ENCODE data around the gene SLC4A1. TPM values are rescaled to one million over a fixed set of nuclear protein-coding genes. Genes with fewer than 3 reads are reported as not detected.

Gene SLC4A1
- polyA plus RNA-seq, 2 of the 4 experiments (the other 2 are of a cell fraction) = not detected

DNA sequence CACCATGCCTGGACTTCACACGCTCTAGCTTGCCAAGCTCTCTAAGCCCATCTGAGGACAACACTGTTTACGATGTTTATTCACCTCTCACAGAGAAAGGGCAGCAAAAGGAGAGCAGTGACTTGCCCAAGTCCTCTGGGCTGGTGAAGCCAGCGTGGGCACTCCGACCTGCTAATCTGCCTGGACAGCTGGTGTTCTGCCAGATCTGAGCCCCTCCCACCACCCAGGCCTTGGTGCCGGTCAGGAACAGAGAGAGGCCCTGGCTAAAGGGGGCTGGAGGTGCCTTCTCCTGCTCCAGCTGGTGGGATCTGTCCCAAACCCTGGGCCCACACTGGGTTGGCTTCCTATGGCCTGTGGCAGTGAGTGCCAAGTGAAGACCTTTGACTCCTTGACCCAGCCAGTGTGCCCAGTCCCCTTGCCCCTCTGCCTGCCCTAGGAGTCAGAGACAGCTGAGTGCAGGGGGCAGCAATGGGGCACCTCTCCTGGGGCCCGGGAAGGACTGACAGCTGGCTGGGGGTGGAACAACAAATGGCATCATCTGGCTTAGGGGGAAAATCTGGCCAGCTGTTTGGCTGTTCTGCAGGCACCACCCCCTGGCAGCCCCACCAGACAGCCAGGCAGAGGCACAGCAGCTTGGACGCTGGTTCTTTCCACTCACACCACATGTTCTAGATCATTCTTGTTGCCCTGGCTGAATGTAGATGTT is 1.8 kb upstream of the SLC4A1 start:
- FAIRE-seq = no peak

DNA sequence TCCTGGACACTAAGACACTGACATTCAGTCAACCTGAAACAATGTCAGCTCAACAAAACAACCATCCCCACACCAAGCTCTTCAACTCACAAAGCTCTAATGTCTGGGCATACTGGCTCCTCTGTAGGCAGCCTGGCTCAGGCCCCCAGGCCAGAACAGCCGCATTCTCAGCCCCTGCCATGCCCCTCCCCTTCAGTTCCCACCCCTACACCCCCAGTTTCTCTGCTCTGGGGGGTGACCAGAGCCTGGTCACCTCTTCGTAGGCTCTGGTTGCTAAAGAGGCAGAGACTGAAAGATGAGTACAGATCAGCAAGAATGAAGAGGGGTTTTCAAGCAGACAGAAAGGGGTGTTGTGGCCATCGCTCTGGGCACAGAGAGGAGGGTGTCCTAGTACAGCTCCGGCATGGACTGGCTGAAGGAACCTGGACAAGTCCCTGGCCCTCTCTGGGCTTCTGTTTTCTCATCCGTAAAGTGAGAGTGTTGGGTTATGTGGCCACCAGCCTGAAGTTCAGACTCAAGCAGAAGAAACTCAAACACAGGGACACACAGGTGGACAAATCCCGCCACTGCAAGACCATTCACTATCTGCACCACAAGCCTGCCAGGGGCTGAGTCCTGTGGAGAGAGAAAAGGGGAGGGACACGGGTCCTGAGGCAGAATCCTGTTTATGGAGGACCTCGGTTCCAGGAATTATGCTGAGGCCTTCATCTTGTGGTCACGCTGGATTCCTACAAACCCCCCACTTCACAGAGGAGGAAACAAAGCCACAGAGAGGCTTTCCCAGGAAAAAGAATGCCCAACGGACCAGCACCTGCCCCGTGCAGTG is 987 bp upstream of the SLC4A1 start:
- Histone ChIP-seq H3K9me3 (no peaks in the 10 kb centered on the region), H3K4me1 (no peaks in the 10 kb centered on the region), H3K27ac (no peak overlapping the region), H3K4me2 (no peak overlapping the region), H3K4me3 (no peak overlapping the region)
- WGBS (ENCODE audit: missing lambda C conversion rate) = 62% methylated on average over 11 of the region's 11 CpGs
- ATAC-seq = peak in 1 of 2 experiments; percentile 10; a peak in 1 of 6 replicates
- TF ChIP-seq ZNF302 (CRISPR knock-in tag; IDR thresholded peaks at IDR 0.05) (no peak), TFCP2L1 (CRISPR knock-in tag; IDR thresholded peaks at IDR 0.05) (no peak), CEBPB (IDR thresholded peaks at IDR 0.05) (no peak), RCOR1 (IDR thresholded peaks at IDR 0.05; ENCODE audit: low read depth, low read length) (no peak), FOXS1 (CRISPR knock-in tag; IDR thresholded peaks at IDR 0.05) (no peak), HOXB5 (CRISPR knock-in tag; IDR thresholded peaks at IDR 0.05) (no peak), CHD2 (IDR thresholded peaks at IDR 0.05; ENCODE audit: low read length, partially characterized antibody) (no peak), TP53 (CRISPR knock-in tag; IDR thresholded peaks at IDR 0.05) (no peak), POLR2AphosphoS2 (conservative IDR thresholded peaks at IDR 0.05; ENCODE audit: low read length) (no peak), HOXA7 (CRISPR knock-in tag; IDR thresholded peaks at IDR 0.05) (no peak)
- TF ChIP-seq, protein P1, sequence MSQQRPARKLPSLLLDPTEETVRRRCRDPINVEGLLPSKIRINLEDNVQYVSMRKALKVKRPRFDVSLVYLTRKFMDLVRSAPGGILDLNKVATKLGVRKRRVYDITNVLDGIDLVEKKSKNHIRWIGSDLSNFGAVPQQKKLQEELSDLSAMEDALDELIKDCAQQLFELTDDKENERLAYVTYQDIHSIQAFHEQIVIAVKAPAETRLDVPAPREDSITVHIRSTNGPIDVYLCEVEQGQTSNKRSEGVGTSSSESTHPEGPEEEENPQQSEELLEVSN (IDR thresholded peaks at IDR 0.05; ENCODE audit: borderline replicate concordance, low read depth) = no peak
- TF ChIP-seq, protein P2, sequence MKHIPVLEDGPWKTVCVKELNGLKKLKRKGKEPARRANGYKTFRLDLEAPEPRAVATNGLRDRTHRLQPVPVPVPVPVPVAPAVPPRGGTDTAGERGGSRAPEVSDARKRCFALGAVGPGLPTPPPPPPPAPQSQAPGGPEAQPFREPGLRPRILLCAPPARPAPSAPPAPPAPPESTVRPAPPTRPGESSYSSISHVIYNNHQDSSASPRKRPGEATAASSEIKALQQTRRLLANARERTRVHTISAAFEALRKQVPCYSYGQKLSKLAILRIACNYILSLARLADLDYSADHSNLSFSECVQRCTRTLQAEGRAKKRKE (CRISPR knock-in tag; IDR thresholded peaks at IDR 0.05; ENCODE audit: low read depth) = no peak
- TF ChIP-seq, protein P3, sequence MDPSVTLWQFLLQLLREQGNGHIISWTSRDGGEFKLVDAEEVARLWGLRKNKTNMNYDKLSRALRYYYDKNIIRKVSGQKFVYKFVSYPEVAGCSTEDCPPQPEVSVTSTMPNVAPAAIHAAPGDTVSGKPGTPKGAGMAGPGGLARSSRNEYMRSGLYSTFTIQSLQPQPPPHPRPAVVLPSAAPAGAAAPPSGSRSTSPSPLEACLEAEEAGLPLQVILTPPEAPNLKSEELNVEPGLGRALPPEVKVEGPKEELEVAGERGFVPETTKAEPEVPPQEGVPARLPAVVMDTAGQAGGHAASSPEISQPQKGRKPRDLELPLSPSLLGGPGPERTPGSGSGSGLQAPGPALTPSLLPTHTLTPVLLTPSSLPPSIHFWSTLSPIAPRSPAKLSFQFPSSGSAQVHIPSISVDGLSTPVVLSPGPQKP (IDR thresholded peaks at IDR 0.05; ENCODE audit: low read depth, low read length) = no peak
- TF ChIP-seq, protein P4, sequence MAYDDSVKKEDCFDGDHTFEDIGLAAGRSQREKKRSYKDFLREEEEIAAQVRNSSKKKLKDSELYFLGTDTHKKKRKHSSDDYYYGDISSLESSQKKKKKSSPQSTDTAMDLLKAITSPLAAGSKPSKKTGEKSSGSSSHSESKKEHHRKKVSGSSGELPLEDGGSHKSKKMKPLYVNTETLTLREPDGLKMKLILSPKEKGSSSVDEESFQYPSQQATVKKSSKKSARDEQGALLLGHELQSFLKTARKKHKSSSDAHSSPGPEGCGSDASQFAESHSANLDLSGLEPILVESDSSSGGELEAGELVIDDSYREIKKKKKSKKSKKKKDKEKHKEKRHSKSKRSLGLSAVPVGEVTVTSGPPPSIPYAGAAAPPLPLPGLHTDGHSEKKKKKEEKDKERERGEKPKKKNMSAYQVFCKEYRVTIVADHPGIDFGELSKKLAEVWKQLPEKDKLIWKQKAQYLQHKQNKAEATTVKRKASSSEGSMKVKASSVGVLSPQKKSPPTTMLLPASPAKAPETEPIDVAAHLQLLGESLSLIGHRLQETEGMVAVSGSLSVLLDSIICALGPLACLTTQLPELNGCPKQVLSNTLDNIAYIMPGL (CRISPR knock-in tag; IDR thresholded peaks at IDR 0.05; ENCODE audit: borderline replicate concordance) = no peak
- TF ChIP-seq, protein P5, sequence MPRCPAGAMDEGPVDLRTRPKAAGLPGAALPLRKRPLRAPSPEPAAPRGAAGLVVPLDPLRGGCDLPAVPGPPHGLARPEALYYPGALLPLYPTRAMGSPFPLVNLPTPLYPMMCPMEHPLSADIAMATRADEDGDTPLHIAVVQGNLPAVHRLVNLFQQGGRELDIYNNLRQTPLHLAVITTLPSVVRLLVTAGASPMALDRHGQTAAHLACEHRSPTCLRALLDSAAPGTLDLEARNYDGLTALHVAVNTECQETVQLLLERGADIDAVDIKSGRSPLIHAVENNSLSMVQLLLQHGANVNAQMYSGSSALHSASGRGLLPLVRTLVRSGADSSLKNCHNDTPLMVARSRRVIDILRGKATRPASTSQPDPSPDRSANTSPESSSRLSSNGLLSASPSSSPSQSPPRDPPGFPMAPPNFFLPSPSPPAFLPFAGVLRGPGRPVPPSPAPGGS (IDR thresholded peaks at IDR 0.05) = no peak
- no peak for FAIRE-seq
- POLR2A ChIA-PET = interaction anchor here (0.5 kb wide), 1 partner anchor 21 kb away, joined by 3 read pairs; no protein-coding TSS in a partner anchor
- no peak for DNase-seq (ENCODE audit: low read depth in 1 of 2, low spot score in 1 of 2)
- CTCF ChIA-PET = interaction anchor here (0.8 to 2.2 kb wide), 2 partner anchors 10 kb away, joined by 3 to 9 read pairs; no protein-coding TSS in a partner anchor

More for the DNA sequence above, 1.8 kb upstream of the SLC4A1 start:
- H3K4me1 ChIP-seq = no peaks in the 10 kb centered on the region
- no peaks in the 10 kb centered on the region for H3K9me3 ChIP-seq
- DNase-seq (ENCODE audit: low read depth in 1 of 2, low spot score in 1 of 2) (no peak), ATAC-seq (peak in 1 of 2 experiments; percentile 5; a peak in 1 of 6 replicates)
- H3K4me3 ChIP-seq = no peak overlapping the region
- ChIA-PET CTCF (interaction anchor here (1.0 to 2.3 kb wide), 4 partner anchors 11 to 61 kb away, joined by 3 to 9 read pairs (median 5); no protein-coding TSS in a partner anchor), POLR2A (no interaction called here)
- H3K27ac ChIP-seq = no peak overlapping the region
- no peak overlapping the region for H3K4me2 ChIP-seq
- TF ChIP-seq EHF (CRISPR knock-in tag; IDR thresholded peaks at IDR 0.05) (no peak), EP300 (IDR thresholded peaks at IDR 0.05) (no peak), ZC3H11A (IDR thresholded peaks at IDR 0.05) (no peak), TFCP2L1 (CRISPR knock-in tag; IDR thresholded peaks at IDR 0.05) (no peak), PHF8 (IDR thresholded peaks at IDR 0.05; ENCODE audit: borderline replicate concordance, low read depth) (no peak), RNF2 (IDR thresholded peaks at IDR 0.05; ENCODE audit: borderline replicate concordance, low read depth) (no peak), NPAS2 (CRISPR knock-in tag; IDR thresholded peaks at IDR 0.05; ENCODE audit: borderline replicate concordance) (no peak), JUNB (IDR thresholded peaks at IDR 0.05) (no peak), TP53 (CRISPR knock-in tag; IDR thresholded peaks at IDR 0.05) (no peak)
- TF ChIP-seq, protein P6, sequence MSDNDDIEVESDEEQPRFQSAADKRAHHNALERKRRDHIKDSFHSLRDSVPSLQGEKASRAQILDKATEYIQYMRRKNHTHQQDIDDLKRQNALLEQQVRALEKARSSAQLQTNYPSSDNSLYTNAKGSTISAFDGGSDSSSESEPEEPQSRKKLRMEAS (IDR thresholded peaks at IDR 0.05) = no peak
- 65% methylated on average over 7 of the region's 7 CpGs for WGBS (ENCODE audit: missing lambda C conversion rate)
